ENCODE measurements around the gene GUF1.

GRCh38 chr4:44660396-44660795 lies 17.8 kb upstream of the GUF1 start:
- TF ChIP-seq CTCF (IDR thresholded peaks at IDR 0.05) (no peak), POLR2A (IDR thresholded peaks at IDR 0.05) (no peak), POLR2AphosphoS5 (IDR thresholded peaks at IDR 0.05) (no peak), EP300 (IDR thresholded peaks at IDR 0.05; ENCODE audit: low read depth) (no peak)
